NT2/D1 (cell line): ENCODE measurements around the gene DIP2C.

Source experiments
- DNase-seq: peaks from one replicate; pipeline ENCODE4 v3.0.0-alpha.2; 2011; ENCODE audit warnings: low read depth, low spot score
- H3K27me3 ChIP-seq: 2 replicates; pipeline ENCODE4 v1.6.0; 2011; ENCODE audit warnings: mild to moderate bottlenecking; ENCODE audit not compliant: insufficient read length, insufficient read depth
- H3K36me3 ChIP-seq: 2 replicates; pipeline ENCODE4 v1.6.1; 2011; ENCODE audit warnings: mild to moderate bottlenecking, low read length, mixed read lengths; ENCODE audit not compliant: insufficient read depth, insufficient read length
- H3K4me1 ChIP-seq: 2 replicates; pipeline ENCODE4 v1.5.1; 2011; ENCODE audit not compliant: insufficient read depth, insufficient read length
- H3K4me3 ChIP-seq: 2 replicates; pipeline ENCODE4 v1.5.1; 2011; ENCODE audit warnings: low read depth; ENCODE audit not compliant: insufficient read length
- H3K9ac ChIP-seq: 2 replicates; pipeline ENCODE4 v1.6.0; 2011; ENCODE audit warnings: low read depth; ENCODE audit not compliant: insufficient read length
- H3K9me3 ChIP-seq: 2 replicates; pipeline ENCODE4 v1.5.1; 2011; ENCODE audit warnings: mild to moderate bottlenecking, low read length; ENCODE audit not compliant: insufficient read depth
- SUZ12 ChIP-seq: IDR thresholded peaks from 2 replicates; pipeline ENCODE4 v1.6.1; 2011; ENCODE audit not compliant: insufficient read length, insufficient read depth; ENCODE audit errors: extremely low read depth
- YY1 ChIP-seq: IDR thresholded peaks from 2 replicates; pipeline ENCODE4 v1.6.1; 2011; ENCODE audit not compliant: insufficient read length, insufficient read depth
- ZNF274 ChIP-seq: IDR thresholded peaks from 2 replicates; pipeline ENCODE4 v1.6.1; 2011; ENCODE audit warnings: mild to moderate bottlenecking, low read depth, low read length

Gene DIP2C

GRCh38 chr10:230758-231157 lies 458.7 kb downstream of the DIP2C start:
- no peaks in the 10 kb centered on the region for H3K9me3 ChIP-seq
- H3K27me3 ChIP-seq, result no peaks in the 10 kb centered on the region
- no peak overlapping the region for H3K4me3 ChIP-seq
- TF ChIP-seq SUZ12 (no peak), YY1 (no peak), ZNF274 (no peak)
- H3K4me1 ChIP-seq, result no peaks in the 10 kb centered on the region
- DNase-seq, result no peak
- no peaks in the 10 kb centered on the region for H3K36me3 ChIP-seq
- H3K9ac ChIP-seq, result no peak overlapping the region

- Histone ChIP-seq H3K9me3 (no peaks in the 10 kb centered on the region), H3K27me3 (no peaks in the 10 kb centered on the region), H3K4me3 (no peak overlapping the region), H3K9ac (no peak overlapping the region), H3K4me1 (no peaks in the 10 kb centered on the region), H3K36me3 (no peaks in the 10 kb centered on the region)
- TF ChIP-seq YY1 (no peak), ZNF274 (no peak), SUZ12 (no peak)
- no peak for DNase-seq
These were observed 461.1 kb downstream of the DIP2C start for GRCh38 chr10:228366-228765.

GRCh38 chr10:227014-227413 lies 462.5 kb downstream of the DIP2C start:
- no peak overlapping the region for H3K4me3 ChIP-seq
- TF ChIP-seq SUZ12 (no peak), YY1 (no peak), ZNF274 (no peak)
- H3K27me3 ChIP-seq, result no peaks in the 10 kb centered on the region
- no peak overlapping the region for H3K9ac ChIP-seq
- H3K4me1 ChIP-seq, result no peaks in the 10 kb centered on the region
- H3K9me3 ChIP-seq, result no peaks in the 10 kb centered on the region
- no peak for DNase-seq
- H3K36me3 ChIP-seq, result no peaks in the 10 kb centered on the region

- Histone ChIP-seq H3K4me3 (no peak overlapping the region), H3K9me3 (no peaks in the 10 kb centered on the region), H3K36me3 (no peaks in the 10 kb centered on the region), H3K9ac (no peak overlapping the region), H3K27me3 (no peaks in the 10 kb centered on the region), H3K4me1 (no peaks in the 10 kb centered on the region)
- TF ChIP-seq SUZ12 (no peak), YY1 (no peak), ZNF274 (no peak)
- DNase-seq, result no peak
These were observed 463.4 kb downstream of the DIP2C start for GRCh38 chr10:226018-226417.

GRCh38 chr10:224571-224970 lies 464.9 kb downstream of the DIP2C start:
- no peaks in the 10 kb centered on the region for H3K4me1 ChIP-seq
- DNase-seq, result no peak
- no peak overlapping the region for H3K4me3 ChIP-seq
- TF ChIP-seq YY1, result no peak
- no peak for TF ChIP-seq SUZ12
- no peak for TF ChIP-seq ZNF274
- no peaks in the 10 kb centered on the region for H3K27me3 ChIP-seq
- H3K36me3 ChIP-seq, result no peaks in the 10 kb centered on the region
- no peaks in the 10 kb centered on the region for H3K9me3 ChIP-seq
- no peak overlapping the region for H3K9ac ChIP-seq
